GM12878 (cell line): ENCODE results near the gene TNPO2. TPM values are rescaled to one million over a fixed set of nuclear protein-coding genes. Genes with fewer than 3 reads are reported as not detected.

Experiments
- ATAC-seq: fragments of 200-7000 bp; cut with Tn5 transposase; 3 replicates; pipeline ENCODE4 v1.9.1; 2020; ENCODE audit warnings: mild to moderate bottlenecking, moderate library complexity
- BruUV-seq: library from RNA; stranded (reverse); fragments of 400-500 nt; replicated peaks from 2 replicates; lab custom pipeline; 2021; lab: Mats Ljungman, UMichigan
- CTCF ChIA-PET: fragments of 300-600 bp; sonication (Branson Sonifier 250); formaldehyde crosslinking; extraction: SDS; loops from one replicate; lab custom pipeline; 2021; ENCODE audit warnings: inconsistent platforms; lab: Yijun Ruan, JAX
- POLR2A ChIA-PET: fragments of 350-600 bp; formaldehyde crosslinking; extraction: SDS; loops from one replicate; lab custom pipeline; 2021; ENCODE audit warnings: inconsistent platforms; lab: Charles Lee
- RAD21 ChIA-PET: fragments of 300-600 bp; sonication (Branson Sonifier 250); formaldehyde crosslinking; loops from one replicate; lab custom pipeline; 2023; ENCODE audit warnings: antibody characterized with exemption; ENCODE audit not compliant: unreplicated experiment; lab: Charles Lee
- SMC1A ChIA-PET: fragments of 300-600 bp; sonication (Branson Sonifier 250); formaldehyde crosslinking; loops from one replicate; lab custom pipeline; 2023; ENCODE audit not compliant: unreplicated experiment, uncharacterized antibody; lab: Charles Lee
- DNase-seq: peaks from one replicate; pipeline ENCODE4 v3.0.0-alpha.2; 2011; ENCODE audit warnings: low read depth, low spot score
- FAIRE-seq: peaks from 3 replicates; lab custom pipeline; 2011; peaks lifted over from hg19 to GRCh38; lab: Jason Lieb, UNC
- H2AFZ ChIP-seq: 2 replicates; pipeline ENCODE4 v1.6.0; 2011; ENCODE audit warnings: low read depth, low read length, control low read depth; ENCODE audit not compliant: control insufficient read depth
- H3K27ac ChIP-seq: 2 replicates; pipeline ENCODE4 v1.5.1; 2011; ENCODE audit warnings: control low read depth; ENCODE audit not compliant: control insufficient read depth, insufficient read depth
- H3K27me3 ChIP-seq, 2 experiments: replicated peaks in 1 of 2; 2 replicates each; pipeline versions ENCODE4 v1.6.0 to v1.6.1; 2011; ENCODE audit warnings: low read length in 1 of 2; ENCODE audit not compliant: control insufficient read depth in 2 of 2, insufficient read depth in 2 of 2
- H3K36me3 ChIP-seq, 2 experiments: 2 replicates each; pipeline ENCODE4 v1.5.1; 2011; ENCODE audit warnings: low read length in 1 of 2; ENCODE audit not compliant: control insufficient read depth in 2 of 2, insufficient read depth in 2 of 2
- H3K4me1 ChIP-seq: 2 replicates; pipeline ENCODE4 v1.6.1; 2011; ENCODE audit warnings: mild to moderate bottlenecking, low read length, moderate library complexity, mixed read lengths; ENCODE audit not compliant: control insufficient read depth, insufficient read depth
- H3K4me2 ChIP-seq: 2 replicates; pipeline ENCODE4 v1.6.0; 2011; ENCODE audit warnings: control low read depth; ENCODE audit not compliant: control insufficient read depth, insufficient read depth
- H3K4me3 ChIP-seq: fragments of 200-600 bp; sonication (generic); 2 replicates; pipeline ENCODE4 v1.5.1; 2016
- H3K79me2 ChIP-seq: 2 replicates; pipeline ENCODE4 v1.6.0; 2011; ENCODE audit warnings: low read length; ENCODE audit not compliant: control insufficient read depth, insufficient read depth
- H3K9ac ChIP-seq: 2 replicates; pipeline ENCODE4 v1.8.0; 2011; ENCODE audit warnings: low read length, control low read depth, mixed read lengths; ENCODE audit not compliant: control insufficient read depth, insufficient read depth
- H3K9me3 ChIP-seq: replicated peaks from 3 replicates; pipeline ENCODE4 v1.5.1; 2011; ENCODE audit warnings: mild to moderate bottlenecking, low read length; ENCODE audit not compliant: control insufficient read depth, insufficient read depth
- H4K20me1 ChIP-seq: 2 replicates; pipeline ENCODE4 v1.6.0; 2011; ENCODE audit not compliant: control insufficient read depth, insufficient read depth
- BRCA1 ChIP-seq: IDR thresholded peaks from 2 replicates; pipeline ENCODE4 v1.6.1; 2011; ENCODE audit warnings: low read depth, low read length, improper control_type of control experiment
- CBFB ChIP-seq: IDR thresholded peaks from 2 replicates; pipeline ENCODE4 v1.6.1; 2016; ENCODE audit warnings: antibody characterized with exemption, low read depth
- CHD2 ChIP-seq: IDR thresholded peaks from 2 replicates; pipeline ENCODE4 v1.6.1; 2011; ENCODE audit warnings: low read depth, low read length, improper control_type of control experiment, borderline replicate concordance
- EED ChIP-seq: sonication (generic); IDR thresholded peaks from 2 replicates; pipeline ENCODE4 v1.6.1; 2016; ENCODE audit warnings: antibody characterized with exemption, low read depth
- FOS ChIP-seq: IDR thresholded peaks from 3 replicates; pipeline ENCODE4 v1.6.1; 2011; ENCODE audit warnings: borderline replicate concordance; ENCODE audit not compliant: insufficient read length; ENCODE audit errors: extremely low read depth
- GABPA ChIP-seq: IDR thresholded peaks from 2 replicates; pipeline ENCODE4 v1.6.1; 2014; ENCODE audit warnings: antibody characterized with exemption, low read depth, mild to moderate bottlenecking, inconsistent platforms
- HSF1 ChIP-seq: fragments of 150-350 bp; IDR thresholded peaks from 2 replicates; pipeline ENCODE4 v1.6.1; 2014; ENCODE audit warnings: mild to moderate bottlenecking, low read depth, low read length
- LARP7 ChIP-seq: fragments of 450-650 bp; IDR thresholded peaks from 2 replicates; pipeline ENCODE4 v1.6.1; 2017; ENCODE audit warnings: mild to moderate bottlenecking
- NR2C2 ChIP-seq: IDR thresholded peaks from 2 replicates; pipeline ENCODE4 v1.6.1; 2011; ENCODE audit warnings: borderline replicate concordance, low read depth; ENCODE audit not compliant: control insufficient read depth, insufficient read length
- PML ChIP-seq: IDR thresholded peaks from 2 replicates; pipeline ENCODE4 v1.6.1; 2012; ENCODE audit warnings: low read length, inconsistent platforms
- RELA ChIP-seq: fragments of 450-650 bp; IDR thresholded peaks from 2 replicates; pipeline ENCODE4 v1.8.0; 2014; ENCODE audit warnings: borderline replicate concordance; ENCODE audit not compliant: partially characterized antibody
- SKIL ChIP-seq: fragments of 450-650 bp; IDR thresholded peaks from 2 replicates; pipeline ENCODE4 v1.6.1; 2017; ENCODE audit warnings: mild to moderate bottlenecking, low read depth, inconsistent platforms; ENCODE audit not compliant: poor library complexity, severe bottlenecking
- SMC3 ChIP-seq: IDR thresholded peaks from 2 replicates; pipeline ENCODE4 v1.6.1; 2011; ENCODE audit warnings: low read length, improper control_type of control experiment, borderline replicate concordance
- SPI1 ChIP-seq: IDR thresholded peaks from 2 replicates; pipeline ENCODE4 v1.6.1; 2011; ENCODE audit warnings: low read depth, mild to moderate bottlenecking, low read length, moderate library complexity, borderline replicate concordance; ENCODE audit not compliant: insufficient read depth
- YBX1 ChIP-seq: fragments of 450-650 bp; IDR thresholded peaks from 2 replicates; pipeline ENCODE4 v1.6.1; 2016; ENCODE audit warnings: antibody characterized with exemption
- WGBS: methylation state at CpG from one replicate; pipeline ENCODE4 v1.1.6; 2016; ENCODE audit warnings: low lambda C conversion rate; ENCODE audit not compliant: insufficient replicate concordance, insufficient coverage; ENCODE audit errors: missing lambda C conversion rate; 5-methylcytosine and 5-hydroxymethylcytosine counted together
- in situ Hi-C: fragments of 300-500 bp; cut with MboI; formaldehyde crosslinking; loops from 9 replicates; pipeline ENCODE4 v1.14.3; 2018; ENCODE audit warnings: mixed read lengths
- intact Hi-C: fragments of 100-400 bp; cut with micrococcal nuclease; formaldehyde crosslinking; loops from one replicate; pipeline ENCODE4 v1.14.2; 2022; ENCODE audit not compliant: unreplicated experiment
- polyA plus RNA-seq, 11 experiments: library from polyadenylated mRNA; depleted of rRNA in 4 of 11; unstranded in 6 of 11; stranded (reverse) in 5 of 11; fragments of >200 nt; fragmentation: Nextera tagmentation in 4 of 11; fragmentation: Illumina TruSeq in 1 of 11; extraction: Ambion mirVana in 4 of 11; extraction: Trizol in 1 of 11; gene quantifications; 1 replicate in 1 of 11; 2 replicates in 10 of 11; pipeline versions ENCODE4 v1.2.1 to v1.2.3, GENCODE V29; 2011 to 2016; ENCODE audit warnings: inconsistent platforms in 2 of 11, missing spikeins in 2 of 11, low read depth in 1 of 11
- total RNA-seq, 4 experiments: library from RNA; depleted of rRNA in 3 of 4; stranded (reverse); fragments of >200 nt in 3 of 4; fragmentation: Illumina TruSeq in 1 of 4; extraction: Trizol in 1 of 4; gene quantifications; 2 replicates each; pipeline versions ENCODE4 v1.2.1 to v1.2.3, GENCODE V29; 2013 to 2021
- TF ChIP-seq, protein P1 (sequence below): IDR thresholded peaks from 2 replicates; pipeline ENCODE4 v1.6.1; 2011; ENCODE audit warnings: low read depth, mild to moderate bottlenecking, low read length, moderate library complexity, borderline replicate concordance; ENCODE audit errors: extremely low read depth

The TNPO2 gene
- total and polyA plus RNA-seq, 10 of the 15 experiments (the other 5 are each of a cell fraction or from before 2014, with no cell fraction given): 5.5 to 99.7 (median 29.6) TPM

DNA sequence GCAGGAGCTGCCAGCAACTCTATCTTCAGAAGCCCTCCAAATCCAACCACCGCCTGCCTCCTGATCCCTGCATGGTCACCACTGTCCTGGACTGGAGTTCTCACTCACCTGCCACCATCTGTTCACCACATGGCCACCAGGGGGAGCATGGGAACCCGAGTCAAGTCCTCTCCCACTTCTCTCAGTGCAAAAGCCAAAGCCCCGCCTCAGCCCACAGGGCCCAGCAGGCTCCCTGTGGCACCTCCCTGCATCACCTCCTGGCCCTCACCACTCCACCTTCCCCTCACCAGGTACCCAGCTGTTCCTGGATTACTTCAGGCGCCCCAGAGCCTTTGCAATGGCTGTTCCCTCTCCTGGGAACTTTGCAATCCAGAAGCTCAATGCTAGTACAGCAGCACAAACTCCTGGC lies 47.3 kb downstream of the TNPO2 start (continued):
- TF ChIP-seq, protein P1, sequence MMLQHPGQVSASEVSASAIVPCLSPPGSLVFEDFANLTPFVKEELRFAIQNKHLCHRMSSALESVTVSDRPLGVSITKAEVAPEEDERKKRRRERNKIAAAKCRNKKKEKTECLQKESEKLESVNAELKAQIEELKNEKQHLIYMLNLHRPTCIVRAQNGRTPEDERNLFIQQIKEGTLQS: no peak
- TF ChIP-seq RELA: peak; percentile 18
- TF ChIP-seq EED: no peak
- no peak for TF ChIP-seq CHD2
- TF ChIP-seq NR2C2: no peak
- TF ChIP-seq CBFB: no peak
- no peak for TF ChIP-seq YBX1
- peak; percentile 65 for TF ChIP-seq SMC3
- TF ChIP-seq FOS: no peak
- peak; percentile 30; the same call in 1 of the 2 replicates for TF ChIP-seq SPI1
- TF ChIP-seq LARP7: 0 out of 2 replicates have a peak, but pooled peaks have one; percentile 43
- TF ChIP-seq, all 136 proteins: peak for 15

DNA sequence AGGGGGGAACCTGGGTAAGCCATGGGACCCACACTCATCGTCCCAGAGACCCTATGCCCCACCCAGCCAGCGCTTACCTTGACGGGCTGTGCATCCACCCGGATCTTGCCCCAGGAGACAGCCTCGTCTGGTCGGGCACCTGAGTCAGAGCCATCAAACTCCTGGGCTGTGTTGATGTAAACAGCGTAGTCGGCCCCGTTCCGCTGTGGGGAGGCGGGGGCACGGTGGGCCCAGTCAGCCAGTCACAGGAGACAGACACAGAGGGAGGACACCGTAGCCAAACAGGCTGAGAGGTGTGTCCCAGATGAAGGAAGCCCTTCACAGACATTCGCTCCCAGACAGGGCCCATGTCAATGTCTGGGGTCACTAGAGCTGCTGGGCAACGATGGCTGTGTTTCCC lies 47.8 kb downstream of the TNPO2 start:
- no TSS peak for BruUV-seq
- Histone ChIP-seq H4K20me1 (no peaks in the 10 kb centered on the region; the same call in 1 of the 2 replicates), H3K4me1 (peaks cover 4% of the 10 kb centered on the region; the same call in 1 of the 2 replicates), H3K27me3 (no peaks in the 10 kb centered on the region), H3K4me3 (no peak overlapping the region), H3K9ac (no peak overlapping the region), H3K9me3 (no peaks in the 10 kb centered on the region), H3K79me2 (peaks cover 9% of the 10 kb centered on the region), H3K4me2 (no peak overlapping the region), H3K36me3 (peaks cover 31 to 35% of the 10 kb centered on the region in 2 experiments), H2AFZ (no peak overlapping the region), H3K27ac (no peak overlapping the region)
- 79% methylated on average over 15 of the region's 15 CpGs for WGBS
- intact Hi-C loops (loop anchor here (1.0 kb wide), 2 partner anchors 112 to 120 kb away; no protein-coding TSS in a partner anchor), in situ Hi-C loops (no loop called here)
- no peak for TF ChIP-seq GABPA
- no peak for TF ChIP-seq HSF1
- TF ChIP-seq BRCA1: no peak
- no peak for TF ChIP-seq SKIL
- TF ChIP-seq PML: 0 out of 2 replicates have a peak, but pooled peaks have one; percentile 29
- ATAC-seq (no peak), DNase-seq (no peak), FAIRE-seq (no peak)
- CTCF ChIA-PET: interaction anchor here (0.9 to 2.8 kb wide), 9 partner anchors 10 to 172 kb away, joined by 3 to 13 read pairs (median 6); partner anchors contain the start of genes MAN2B1, TNPO2, TRIR and WDR83
- RAD21 ChIA-PET: no interaction called here
- POLR2A ChIA-PET: no interaction called here
- SMC1A ChIA-PET: no interaction called here
